Brain microvascular endothelial cell (primary cell): ENCODE measurements around the gene TMEM9.

Experiments used
- DNase-seq: peaks from one replicate; pipeline ENCODE4 v3.0.0-alpha.2; 2020
- H3K27ac ChIP-seq: fragments of 250-450 bp; sonication (Bioruptor Pico); 2 replicates; pipeline ENCODE4 v1.5.1; 2020; ENCODE audit warnings: mild to moderate bottlenecking, moderate library complexity
- H3K27me3 ChIP-seq: fragments of 250-450 bp; sonication (Bioruptor Pico); replicated peaks from 2 replicates; pipeline ENCODE4 v1.5.1; 2020; ENCODE audit warnings: mild to moderate bottlenecking
- H3K36me3 ChIP-seq: fragments of 250-450 bp; sonication (Bioruptor Pico); replicated peaks from 2 replicates; pipeline ENCODE4 v1.5.1; 2020; ENCODE audit warnings: mild to moderate bottlenecking
- H3K4me3 ChIP-seq: 2 replicates; pipeline ENCODE4 v1.5.1; 2011; ENCODE audit warnings: low read depth, mild to moderate bottlenecking, control low read depth, low read length, moderate library complexity
- in situ Hi-C: cut with HindIII; loops from 2 replicates; pipeline ENCODE4 v1.10.0; 2017; ENCODE audit warnings: low sequenced_read_pairs, low pct_ligation_motif_present
- TF ChIP-seq, protein P1 (sequence below): IDR thresholded peaks from 2 replicates; pipeline ENCODE4 v1.5.1; 2011; ENCODE audit warnings: low read depth, mild to moderate bottlenecking, moderate library complexity, low read length, control low read depth, inconsistent platforms; ENCODE audit errors: missing control alignments

The TMEM9 gene

DNA sequence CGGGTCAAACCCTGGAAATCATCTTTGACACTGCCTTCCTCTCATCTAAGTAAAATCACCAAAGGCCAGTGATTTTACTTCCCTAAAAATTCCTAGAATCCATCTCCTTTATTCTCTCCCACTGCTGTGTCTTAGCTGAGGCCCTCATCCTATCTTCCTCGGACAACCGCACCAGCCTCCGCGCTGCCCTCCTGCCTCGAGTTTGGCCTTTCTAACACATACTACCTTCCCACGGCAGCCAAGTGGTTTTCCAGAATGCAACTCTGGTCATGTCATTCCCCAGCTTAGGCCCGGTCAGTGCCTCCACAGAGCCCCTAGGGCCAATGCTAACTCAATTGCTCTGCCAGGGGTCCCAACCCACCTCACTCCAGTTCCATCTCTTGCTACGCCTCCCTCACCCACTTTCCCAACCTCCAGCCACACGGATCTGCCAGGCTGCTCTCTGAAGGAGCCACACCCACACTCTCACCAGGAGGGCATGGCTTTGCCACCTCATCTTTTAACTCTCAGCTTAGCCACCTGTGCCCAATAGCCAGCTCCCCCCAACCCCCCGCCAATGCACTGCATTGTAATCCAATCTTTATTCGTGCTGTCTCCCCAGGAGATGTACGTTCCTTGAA is 6.8 kb downstream of the TMEM9 start:
- Histone ChIP-seq H3K27me3 (no peaks in the 10 kb centered on the region), H3K4me3 (no peak overlapping the region), H3K36me3 (peaks cover 62% of the 10 kb centered on the region), H3K27ac (no peak overlapping the region)
- TF ChIP-seq, protein P1, sequence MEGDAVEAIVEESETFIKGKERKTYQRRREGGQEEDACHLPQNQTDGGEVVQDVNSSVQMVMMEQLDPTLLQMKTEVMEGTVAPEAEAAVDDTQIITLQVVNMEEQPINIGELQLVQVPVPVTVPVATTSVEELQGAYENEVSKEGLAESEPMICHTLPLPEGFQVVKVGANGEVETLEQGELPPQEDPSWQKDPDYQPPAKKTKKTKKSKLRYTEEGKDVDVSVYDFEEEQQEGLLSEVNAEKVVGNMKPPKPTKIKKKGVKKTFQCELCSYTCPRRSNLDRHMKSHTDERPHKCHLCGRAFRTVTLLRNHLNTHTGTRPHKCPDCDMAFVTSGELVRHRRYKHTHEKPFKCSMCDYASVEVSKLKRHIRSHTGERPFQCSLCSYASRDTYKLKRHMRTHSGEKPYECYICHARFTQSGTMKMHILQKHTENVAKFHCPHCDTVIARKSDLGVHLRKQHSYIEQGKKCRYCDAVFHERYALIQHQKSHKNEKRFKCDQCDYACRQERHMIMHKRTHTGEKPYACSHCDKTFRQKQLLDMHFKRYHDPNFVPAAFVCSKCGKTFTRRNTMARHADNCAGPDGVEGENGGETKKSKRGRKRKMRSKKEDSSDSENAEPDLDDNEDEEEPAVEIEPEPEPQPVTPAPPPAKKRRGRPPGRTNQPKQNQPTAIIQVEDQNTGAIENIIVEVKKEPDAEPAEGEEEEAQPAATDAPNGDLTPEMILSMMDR: no peak
- in situ Hi-C loops: no loop called here
- DNase-seq: no peak

DNA sequence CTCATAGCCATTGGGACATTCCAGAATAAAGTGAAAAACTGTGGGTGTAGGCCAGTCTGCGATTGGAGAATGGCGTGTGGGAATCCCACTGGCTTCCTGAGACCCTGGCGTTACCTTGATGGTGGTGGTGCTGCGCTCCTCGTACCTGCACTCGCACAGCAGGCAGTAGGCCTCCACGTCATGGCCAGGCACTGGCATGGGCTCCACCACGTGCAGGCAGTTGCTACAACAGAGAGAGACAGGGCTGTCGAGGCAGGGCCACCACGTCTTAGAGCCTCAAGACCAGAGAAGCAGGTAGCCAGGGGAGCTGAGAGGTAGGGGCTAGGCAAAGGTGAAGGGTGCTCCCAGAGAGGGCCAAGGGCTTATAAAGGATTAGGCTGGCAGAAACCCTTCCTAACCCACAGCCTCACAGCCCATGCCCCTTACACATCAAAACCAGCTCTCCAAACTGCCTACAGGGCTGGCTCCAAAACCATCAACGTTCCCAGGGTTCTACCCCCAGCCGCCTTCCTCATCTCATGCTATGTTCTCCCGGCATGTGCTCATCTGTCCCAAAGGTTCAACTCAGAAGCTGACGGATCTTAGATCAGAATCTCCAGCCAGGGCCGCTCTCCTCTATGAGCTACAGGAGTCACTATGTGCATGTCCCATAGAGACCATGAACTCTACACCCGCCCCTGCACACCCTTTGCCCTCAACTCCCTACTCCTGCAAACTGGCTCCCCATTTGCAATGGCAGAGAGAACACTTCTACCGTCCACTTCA is 7.5 kb downstream of the TMEM9 start:
- in situ Hi-C loops: no loop called here
- Histone ChIP-seq H3K27me3 (no peaks in the 10 kb centered on the region), H3K27ac (no peak overlapping the region), H3K36me3 (peaks cover 64% of the 10 kb centered on the region), H3K4me3 (no peak overlapping the region)
- DNase-seq: no peak
- TF ChIP-seq, protein P1: no peak

DNA sequence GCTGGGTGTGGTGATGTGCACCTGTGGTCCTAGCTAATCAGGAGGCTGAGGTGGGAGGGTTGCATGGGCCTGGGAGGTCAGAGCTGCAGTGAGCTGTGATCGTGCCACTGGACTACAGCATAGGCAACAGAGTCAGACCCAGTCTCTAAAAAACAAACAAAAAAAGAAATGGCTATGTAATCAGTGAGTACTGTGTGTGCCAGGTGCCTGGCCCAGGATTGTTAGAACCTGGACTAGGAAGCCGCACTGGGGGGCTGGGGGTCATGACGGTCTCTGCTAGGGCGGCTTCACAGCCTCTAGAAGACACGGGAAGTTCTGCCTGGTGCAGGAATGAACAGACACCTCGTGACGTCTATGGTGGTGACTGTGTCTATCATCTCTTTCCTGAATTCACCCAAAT is 8.5 kb downstream of the TMEM9 start:
- no peak for DNase-seq
- H3K36me3 ChIP-seq: peaks cover 65% of the 10 kb centered on the region
- H3K27ac ChIP-seq: no peak overlapping the region
- H3K4me3 ChIP-seq: no peak overlapping the region
- H3K27me3 ChIP-seq: no peaks in the 10 kb centered on the region
- TF ChIP-seq, protein P1: no peak
- in situ Hi-C loops: no loop called here

DNA sequence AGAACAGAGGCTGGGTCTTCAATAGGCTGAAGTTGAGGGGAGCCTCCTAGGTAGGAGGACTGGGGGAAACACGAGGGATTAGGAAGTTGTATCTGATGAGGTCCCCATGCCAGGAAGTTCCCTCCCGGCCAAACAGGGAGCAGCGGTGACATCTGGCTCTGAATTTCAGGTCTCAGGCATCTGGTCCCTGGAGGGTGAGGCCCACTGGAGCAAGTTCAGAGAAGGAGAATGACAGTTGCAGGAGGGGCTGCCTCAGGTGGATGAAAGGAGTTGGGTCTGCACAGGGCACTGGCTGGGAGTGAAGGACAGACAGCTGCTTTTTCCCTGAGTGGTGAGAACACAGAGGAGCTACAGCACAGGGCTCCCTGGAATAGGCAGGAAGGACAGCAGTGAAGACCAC is 9.1 kb downstream of the TMEM9 start:
- no peak overlapping the region for H3K4me3 ChIP-seq
- peaks cover 59% of the 10 kb centered on the region for H3K36me3 ChIP-seq

DNA sequence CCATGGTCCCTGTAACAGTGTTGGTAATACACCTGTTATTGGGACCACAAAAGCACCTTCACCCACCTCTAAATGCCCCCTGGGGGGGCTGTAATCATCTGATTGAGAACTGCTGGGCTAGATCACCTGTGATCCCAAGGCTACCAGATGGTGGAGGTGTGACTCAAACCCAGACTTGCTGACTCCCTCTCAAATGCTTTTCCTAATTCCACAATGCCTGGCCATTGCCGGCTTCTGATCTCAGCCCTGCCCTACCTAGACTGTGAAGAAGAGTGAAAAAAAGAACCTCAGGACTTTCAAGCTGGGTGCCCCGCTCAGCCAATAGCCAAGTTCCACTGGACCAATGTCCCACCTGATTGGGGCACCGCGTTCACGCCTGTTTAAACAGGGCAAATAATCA is 9.6 kb downstream of the TMEM9 start:
- H3K27me3 ChIP-seq: no peaks in the 10 kb centered on the region
- peaks cover 55% of the 10 kb centered on the region for H3K36me3 ChIP-seq
- no peak for DNase-seq
- in situ Hi-C loops: no loop called here
- H3K27ac ChIP-seq: no peak overlapping the region
- TF ChIP-seq, protein P1: no peak
- no peak overlapping the region for H3K4me3 ChIP-seq

More for the DNA sequence above, 9.1 kb downstream of the TMEM9 start:
- in situ Hi-C loops: no loop called here
- TF ChIP-seq, protein P1: no peak
- DNase-seq: no peak
- Histone ChIP-seq H3K27me3 (no peaks in the 10 kb centered on the region), H3K27ac (no peak overlapping the region)
